ENCODE results near the gene MSI1.
"Not testable (repeated sequence)": the region's sequence is repeated elsewhere in the genome, so short reads cannot be mapped to it uniquely, and the experiment has no call there.

MSI1 gene

DNA sequence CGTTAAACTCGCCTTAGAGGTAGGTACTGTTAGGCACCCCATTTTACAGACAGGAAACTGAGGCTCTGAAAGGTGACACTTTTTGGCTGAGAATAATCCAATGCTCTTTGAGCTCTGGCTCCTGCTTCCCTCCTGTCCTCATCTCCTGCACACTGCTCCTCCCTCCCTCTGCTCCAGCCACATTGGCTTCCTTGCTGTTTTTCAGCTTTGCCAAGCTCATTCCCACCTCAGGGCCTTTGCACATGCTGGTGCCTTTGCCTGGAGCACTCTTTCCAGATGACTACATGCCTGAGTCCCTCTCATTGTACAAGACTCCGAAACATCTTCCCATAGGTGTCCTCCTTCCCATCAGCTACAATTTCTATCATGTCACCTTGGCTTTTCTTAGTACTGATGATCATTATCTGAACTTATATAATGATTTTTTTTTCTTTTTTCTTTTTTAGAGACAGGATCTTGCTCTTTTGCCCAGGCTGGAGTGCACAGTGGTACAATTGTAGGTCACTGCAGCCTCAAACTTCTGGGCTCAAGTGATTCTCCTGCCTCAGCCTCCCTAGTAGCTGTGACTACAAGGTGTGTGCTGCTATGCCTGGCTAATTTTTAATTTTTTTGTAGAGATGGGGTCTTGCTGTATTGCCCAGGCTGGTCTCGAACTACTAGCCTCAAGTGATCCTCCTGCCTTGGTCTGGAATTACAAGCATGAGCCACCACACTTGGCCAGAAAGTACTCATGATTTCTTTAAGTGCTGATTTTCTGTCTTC is 15.2 kb downstream of the MSI1 start:
- DNase-seq: no peak

DNA sequence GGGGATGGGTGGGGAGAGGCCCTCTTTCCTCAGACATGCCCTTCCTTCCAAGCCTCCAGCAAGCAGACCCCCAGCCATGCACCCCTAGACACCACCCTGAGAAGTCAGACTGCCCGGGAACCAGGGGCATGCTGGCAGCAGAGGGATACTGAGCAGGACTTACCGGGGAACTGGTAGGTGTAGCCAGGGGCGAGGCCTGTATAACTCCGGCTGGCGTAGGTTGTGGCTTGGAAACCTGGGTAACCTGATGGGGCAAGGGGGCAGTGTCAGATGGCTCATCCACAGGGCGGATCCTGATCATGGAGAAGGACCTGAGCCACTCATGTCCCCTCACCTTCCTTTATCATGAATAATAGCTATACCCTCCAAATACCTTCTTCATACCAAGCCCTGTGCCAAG is 15.8 kb downstream of the MSI1 start:
- no peak for DNase-seq

DNA sequence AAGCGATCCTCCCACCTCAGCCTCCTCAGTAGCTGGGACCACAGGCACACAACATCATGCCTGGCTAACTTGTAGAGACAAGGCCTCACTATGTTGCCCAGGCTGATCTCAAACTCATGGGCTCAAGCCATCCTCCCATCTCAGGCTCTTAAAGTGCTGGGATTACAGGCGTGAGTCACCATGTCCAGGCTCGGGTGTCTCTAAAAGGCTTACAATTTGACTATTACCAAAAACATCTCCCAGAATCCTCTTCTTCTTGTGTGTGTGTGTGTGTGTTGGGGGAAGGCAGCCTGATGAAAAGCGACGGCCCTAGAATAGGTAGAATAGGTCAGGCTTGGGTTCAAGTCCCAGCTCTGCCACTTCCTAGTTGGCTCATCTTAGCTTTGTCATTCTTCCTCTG is 16.8 kb downstream of the MSI1 start:
- DNase-seq: no peak

DNA sequence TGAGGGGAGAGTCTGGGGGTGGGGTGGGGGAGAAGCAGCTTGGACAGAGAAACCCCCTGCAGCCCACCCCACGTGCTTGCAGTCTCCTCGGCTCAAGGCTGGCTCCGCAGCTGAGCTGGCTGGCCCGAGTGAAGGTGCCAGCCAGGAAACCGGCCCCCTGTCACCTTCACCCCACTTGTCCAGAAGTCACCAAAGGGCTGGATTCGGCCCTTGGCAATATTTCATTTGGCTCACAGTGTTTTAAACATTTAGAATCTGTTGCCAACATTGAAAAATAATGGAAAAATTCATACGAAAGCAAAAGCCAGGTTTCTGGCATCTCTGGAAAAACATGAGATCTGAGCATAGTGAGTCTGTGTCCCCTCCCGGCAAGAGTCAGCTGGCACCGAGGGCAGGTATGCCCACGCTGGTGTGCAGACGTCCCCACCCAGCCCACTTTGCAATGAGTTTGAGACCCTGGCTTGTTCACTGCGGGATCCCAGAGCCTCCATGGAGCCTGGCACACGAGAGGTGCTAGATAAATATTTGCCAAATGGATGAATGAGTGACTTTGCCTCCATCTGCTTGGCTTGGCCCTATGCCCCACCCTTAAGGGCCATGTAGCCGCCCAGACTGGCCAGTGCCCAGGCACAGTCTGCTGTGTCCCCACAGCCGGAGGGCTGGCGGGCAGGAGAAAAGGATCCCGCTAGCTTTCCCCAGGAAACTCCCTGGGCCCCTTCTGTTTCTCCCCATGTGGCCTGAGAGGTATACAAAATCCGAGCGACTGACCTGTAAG is 18.2 kb downstream of the MSI1 start:
- no peak for DNase-seq

DNA sequence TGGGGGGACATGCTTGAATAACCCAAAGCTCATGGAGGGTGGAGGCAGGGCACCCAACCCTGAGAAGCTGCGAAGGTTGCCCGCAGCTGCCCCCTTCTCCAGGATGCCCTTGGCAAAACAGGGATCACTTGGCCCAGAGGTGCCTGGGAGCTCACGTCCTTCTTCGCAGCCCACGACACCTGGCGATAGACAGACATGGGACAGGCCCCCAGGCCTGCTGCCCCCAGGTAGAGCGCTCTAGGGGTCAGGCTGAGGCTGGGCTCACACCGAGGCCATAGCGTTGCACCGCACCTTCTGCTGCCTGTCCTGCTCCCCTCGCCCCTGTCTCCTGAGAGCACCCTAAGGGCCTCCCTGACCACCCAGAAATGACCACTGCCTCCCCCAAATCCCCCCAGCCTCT is 21.2 kb downstream of the MSI1 start:
- no peak for DNase-seq

DNA sequence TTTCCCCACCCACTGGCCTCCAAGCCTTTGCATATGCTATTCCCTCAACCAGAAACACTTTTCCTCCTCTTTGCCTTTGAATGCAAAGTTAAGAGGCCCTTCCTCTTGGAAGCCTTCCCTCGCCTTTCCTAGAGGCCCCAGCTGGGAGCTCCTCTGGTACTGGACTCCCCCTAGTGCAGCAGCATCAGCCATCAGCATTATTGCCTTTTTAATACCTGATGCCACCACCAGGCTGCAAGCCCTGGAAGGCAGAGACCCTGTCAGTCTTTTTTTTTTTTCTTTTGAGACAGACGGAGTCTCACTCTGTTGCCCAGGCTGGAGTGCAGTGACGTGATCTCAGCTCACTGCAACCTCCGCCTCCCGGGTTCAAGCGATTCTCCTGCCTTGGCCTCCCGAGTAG is 22.3 kb downstream of the MSI1 start:
- DNase-seq: no peak

DNA sequence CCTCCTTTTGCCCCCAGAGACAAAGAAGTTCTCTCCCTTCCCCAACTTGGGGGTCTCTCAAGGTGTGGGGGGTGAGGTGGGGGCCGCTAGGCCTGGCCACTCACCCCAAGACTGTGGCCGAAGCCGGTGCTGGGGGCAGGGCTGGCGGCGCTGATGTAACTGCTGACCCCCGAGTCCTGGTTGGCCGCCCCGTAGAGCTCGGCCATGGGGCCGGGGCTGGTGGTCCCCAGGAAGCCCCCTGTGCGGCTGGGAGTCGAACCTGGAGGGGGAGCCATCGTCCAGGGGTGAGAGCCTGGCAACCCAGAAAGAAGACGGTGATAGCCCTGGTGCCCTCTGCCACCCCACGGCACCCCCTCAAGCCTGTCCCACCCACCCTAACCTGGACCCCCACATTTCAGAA is 22.9 kb downstream of the MSI1 start:
- no peak for DNase-seq

DNA sequence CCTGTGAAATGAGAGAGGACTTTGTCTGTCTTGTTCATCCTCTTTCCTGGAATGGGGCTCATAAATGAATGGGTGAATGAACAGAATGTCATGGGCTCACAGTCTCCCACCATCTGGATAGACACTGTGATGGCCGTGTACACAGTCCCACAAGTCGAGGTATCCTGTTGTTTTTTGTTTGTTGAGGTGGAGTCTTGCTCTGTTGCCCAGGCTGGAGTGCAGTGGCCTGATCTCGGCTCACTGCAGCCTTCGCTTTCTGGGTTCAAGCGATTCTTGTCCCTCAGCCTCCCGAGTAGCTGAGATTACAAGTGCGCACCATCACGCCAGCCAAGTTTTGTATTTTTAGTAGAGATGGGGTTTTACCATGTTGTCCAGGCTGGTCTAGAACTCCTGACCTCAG is 25.3 kb downstream of the MSI1 start:
- no peak for DNase-seq

DNA sequence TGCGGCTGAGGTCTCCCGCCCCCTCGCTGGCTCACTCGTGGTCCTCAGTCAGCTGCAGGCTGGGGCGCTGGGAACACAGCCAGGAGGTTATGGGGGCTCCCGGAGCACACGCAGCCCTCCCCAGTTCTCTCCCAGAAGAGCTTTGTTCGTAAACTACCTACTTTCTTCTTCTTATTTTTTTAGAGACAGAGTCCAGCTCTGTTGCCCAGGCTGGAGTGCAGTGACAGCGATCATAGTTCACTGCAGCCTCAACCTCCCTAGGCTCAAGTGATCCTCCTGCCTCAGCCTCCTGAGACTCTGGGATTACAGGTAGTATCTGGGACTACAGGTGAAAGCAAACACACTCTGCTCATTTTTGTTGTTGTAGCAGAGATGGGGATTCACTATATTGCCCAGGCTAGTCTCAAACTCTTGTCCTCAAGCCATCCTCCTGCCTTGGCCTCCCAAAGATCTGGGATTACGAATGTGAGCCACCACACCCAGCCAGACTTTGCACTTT is 25.9 kb downstream of the MSI1 start:
- DNase-seq: no peak

DNA sequence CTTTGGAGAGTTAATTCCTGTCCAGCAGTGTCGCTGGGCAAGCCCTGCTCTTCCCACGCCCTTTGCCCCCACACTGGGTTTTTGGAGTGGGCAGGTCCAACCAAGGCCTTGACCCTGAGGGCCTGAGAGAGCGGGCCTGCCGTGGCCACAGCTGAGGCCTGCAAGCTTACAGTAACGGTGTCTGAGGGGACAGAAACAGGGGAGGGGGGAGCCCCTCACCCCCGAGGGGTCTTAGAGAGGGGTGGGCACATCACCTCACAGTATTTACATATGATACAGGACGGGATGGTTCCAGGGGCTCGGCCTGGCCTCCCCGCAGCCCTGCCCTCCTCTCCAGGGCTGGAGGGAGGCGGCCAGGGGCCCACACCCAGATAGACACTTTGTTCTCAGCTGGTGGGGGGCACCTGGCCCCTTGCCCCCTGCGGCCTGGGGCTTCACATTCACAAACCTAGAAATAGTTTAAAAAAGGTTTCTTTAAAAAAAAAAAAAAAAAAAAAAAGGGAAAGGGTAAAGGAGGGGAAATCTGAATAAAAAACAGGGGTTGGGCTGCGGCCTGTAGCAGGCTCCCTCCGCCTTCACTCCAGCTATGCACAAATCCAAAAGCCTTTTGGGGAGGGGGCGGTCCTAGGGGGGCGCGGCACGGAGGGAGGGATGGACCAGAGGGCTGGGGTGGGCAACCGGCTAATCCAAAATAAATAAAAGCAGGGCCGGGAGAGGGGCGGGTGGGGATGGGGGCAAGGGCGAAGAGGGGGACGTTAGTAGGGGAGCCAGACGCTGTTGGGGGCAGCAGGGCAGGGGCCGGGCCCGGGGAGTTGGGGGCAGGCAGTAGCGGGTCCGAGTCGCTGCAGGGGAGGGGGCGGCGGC is 26.6 kb downstream of the MSI1 start:
- no peak for DNase-seq

DNA sequence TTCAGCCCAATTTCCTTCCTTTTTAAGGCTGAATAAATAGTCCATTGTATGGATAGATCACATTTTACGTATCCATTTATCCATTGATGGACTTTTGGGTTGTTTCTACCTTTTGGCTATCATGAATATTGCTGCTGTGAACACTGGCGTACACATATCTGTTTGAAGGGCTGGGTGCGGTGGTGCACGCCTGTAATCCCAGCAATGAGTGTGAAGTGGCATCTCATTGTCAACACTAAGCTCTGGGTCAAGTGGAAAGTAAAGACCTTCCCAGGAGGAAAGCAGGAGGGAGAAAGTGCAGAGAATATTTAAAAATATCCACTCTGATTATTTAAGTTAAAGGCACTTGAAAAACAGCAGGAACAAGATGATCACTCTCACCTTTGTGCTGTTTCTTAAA is 29.7 kb downstream of the MSI1 start:
- no peak for DNase-seq

DNA sequence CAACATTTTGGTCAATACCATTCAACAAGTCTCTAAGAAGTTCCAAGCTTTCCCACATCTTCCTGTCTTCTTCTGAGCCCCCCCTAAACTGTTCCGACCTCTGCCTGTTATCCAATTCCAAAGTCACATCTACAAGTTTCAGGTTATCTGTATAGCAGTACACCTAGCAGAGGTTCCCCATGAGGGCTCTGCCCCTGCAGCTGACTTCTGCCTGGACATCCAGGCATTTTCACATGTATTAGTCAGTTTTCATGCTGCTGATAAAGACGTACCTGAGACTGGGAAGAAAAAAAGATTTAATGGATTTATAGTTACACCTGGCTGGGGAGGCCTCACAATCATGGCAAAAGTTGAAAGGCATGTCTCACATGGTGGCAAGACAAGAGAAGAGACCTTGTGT is 31.2 kb downstream of the MSI1 start:
- DNase-seq: no peak

DNA sequence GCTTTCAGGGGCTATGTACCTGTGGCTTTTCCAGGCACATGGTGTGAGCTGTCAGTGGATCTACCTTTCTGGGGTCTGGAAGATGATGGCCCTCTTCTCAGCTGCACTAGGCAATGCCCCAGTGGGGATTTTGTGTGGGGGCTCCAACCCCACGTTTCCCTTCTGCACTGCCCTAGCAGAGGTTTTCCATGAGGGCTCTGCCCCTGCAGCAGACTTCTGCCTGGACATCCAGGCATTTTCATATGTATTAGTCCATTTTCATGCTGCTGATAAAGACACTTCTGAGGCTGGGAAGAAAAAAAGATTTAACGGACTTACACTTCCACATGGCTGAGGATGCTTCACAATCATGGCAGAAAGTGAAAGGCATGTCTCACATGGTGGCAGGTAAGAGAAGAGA is 32.6 kb downstream of the MSI1 start:
- DNase-seq: not testable (repeated sequence)

DNA sequence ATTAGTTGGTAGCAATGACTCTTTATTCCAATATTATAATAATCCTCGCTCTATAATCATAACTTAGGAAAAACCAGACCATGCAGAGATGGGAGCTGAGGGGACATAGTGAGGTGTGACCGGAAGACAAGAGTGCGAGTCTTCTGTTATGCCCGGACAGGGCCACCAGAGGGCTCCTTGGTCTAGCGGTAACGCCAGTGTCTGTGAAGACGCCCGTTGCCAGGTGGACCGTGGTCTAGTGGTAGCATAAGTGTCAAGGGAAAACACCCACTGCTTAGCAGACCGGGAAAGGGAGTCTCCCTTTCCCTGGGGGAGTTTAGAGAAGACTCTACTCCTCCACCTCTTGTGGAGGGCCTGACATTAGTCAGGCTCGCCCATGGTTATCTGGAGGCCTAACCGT is 33.5 kb downstream of the MSI1 start:
- DNase-seq: peak; percentile 80

DNA sequence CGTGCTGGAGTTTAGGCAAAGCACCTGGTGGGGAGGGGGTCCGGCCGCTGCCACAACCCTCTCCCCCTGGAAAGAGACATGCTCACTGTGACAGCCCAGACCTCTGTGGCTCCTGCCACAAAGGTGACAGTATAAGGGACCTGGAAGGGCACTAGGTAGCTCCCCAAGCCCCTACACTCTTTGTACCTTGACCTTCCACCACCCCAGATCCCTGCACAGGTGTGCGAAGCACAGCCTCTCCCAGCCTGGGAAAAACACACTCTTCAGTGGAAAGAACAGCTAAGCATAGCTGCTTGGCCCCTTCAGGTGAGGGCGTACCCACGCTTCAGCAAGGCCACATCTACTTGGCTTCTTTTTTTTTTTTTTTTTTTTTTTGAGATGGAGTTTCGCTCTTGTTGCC is 36.4 kb downstream of the MSI1 start:
- no peak for DNase-seq

DNA sequence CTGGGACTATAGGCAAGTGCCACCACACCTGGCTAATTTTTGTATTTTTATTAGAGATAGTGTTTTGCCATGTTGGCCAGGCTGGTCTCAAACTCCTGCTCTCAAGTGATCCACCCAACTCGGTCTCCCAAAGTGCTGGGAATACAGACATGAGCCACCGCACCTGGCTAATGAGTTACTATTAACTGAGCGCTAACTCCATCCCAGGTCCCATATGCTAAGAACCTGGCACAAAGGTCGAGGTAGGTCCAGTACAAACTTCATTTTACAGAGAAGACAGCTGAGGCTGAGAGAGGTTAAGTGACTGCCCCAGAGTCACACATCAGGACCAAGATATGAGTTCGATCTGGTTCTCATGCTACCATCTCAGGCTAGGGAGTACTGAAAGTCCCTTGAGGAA is 36.9 kb downstream of the MSI1 start:
- no peak for DNase-seq

DNA sequence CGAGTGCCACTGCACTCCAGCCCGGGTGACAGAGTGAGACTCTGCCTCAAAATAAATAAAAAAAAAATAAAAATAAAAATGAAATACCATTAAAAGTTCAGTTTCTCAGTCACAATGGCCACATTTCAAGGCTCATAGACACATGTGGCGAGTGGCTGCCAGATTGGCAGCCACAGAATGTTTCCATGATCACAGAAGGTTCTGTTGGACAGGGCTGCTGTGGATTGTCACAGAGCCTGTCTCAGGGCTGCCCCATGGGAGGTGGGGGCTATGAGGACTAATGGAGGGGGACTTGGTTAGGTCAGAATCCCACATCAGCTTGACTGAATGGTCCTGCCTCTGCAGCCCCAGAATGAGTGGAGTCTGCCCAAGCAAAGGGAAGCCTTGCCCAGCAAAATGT is 37.6 kb downstream of the MSI1 start:
- no peak for DNase-seq

DNA sequence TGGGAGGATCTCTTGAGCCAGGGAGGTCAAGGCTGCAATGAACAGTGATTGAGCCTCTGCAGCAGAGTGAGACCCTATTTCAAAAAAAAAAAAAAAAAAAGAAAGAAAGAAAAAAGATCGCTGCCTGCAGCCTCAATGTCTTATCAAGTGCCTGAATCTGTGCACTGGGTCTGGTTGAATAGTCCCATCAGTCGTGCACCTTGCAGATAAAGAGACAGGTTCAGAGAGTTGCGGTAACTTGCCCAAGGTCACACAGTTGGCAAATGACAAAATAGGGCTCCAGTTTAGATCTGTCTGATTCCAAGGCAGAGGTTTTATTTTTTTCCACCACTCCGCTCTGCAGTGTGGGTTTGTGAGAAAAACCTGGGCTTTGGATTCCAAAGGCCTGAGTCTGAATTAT is 40.7 kb downstream of the MSI1 start:
- DNase-seq: no peak

DNA sequence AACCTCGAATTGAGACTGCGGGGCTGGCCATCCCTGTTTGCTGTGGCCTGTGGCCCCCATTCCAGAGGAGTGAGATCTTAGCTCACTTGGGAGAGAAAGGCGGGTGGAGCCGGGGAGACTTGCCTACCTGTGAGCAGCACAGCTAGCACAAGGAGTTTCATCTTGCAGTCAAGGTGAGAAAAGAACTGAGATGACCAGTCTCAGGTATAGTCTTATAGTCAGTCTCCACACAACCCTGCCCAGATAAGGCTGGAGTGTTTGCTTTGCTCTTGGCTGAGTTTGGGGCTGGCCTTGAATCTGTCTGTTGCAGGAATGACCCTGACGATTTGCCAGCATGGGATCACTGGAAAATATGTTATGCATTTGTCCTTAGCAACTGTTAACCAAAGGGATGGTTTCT is 41.4 kb downstream of the MSI1 start, which contains the start of gene PLA2G1B:
PLA2G1B (minus strand) TSS at position 187 of the 400 bp plus-strand sequence; CDS start at position 161, 26 bp downstream.
- DNase-seq: no peak

DNA sequence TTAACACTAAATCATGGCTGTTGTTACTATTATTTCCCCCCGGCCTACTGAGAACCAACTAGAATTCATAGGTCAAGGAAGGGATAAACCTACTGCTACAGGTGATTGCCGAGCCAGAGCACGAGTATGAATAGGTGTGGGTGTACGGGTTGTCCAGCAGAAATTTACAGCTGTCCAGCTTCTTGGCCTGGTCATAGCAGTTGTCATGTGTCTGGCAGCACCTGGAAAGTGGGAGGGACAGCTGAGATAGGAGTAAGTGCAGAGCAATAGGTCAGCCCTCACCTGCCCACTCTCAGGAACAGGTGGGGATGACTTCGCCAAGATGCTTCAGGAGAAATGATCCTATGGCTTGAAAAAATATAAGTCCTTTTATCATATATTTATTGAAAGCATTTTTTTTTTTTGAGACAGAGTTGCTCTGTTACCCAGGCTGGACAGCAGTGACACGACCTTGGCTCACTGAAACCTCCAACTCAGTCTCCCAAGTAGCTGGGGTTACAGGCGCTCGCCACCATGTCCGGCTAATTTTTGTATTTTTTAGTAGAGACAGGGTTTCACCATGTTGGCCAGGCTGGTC is 44.0 kb downstream of the MSI1 start:
- DNase-seq: no peak

DNA sequence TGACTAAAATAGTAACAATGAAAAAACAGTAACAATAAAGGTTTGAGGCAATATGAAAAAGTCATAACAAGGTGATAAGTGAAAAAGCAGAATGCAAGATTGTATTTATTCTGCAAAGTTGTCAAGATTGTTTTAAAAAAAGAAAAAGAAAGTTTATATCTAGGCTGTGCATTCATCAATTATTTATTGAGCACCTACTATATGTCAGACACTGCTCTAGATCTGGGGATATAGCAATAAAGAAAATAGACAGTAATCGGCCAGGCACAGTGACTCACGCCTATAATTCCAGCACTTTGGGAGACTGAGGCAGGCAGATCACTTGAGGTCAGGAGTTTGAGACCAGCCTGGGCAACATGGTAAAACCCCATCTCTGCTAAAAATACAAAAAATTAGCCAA is 45.2 kb downstream of the MSI1 start:
- no peak for DNase-seq

DNA sequence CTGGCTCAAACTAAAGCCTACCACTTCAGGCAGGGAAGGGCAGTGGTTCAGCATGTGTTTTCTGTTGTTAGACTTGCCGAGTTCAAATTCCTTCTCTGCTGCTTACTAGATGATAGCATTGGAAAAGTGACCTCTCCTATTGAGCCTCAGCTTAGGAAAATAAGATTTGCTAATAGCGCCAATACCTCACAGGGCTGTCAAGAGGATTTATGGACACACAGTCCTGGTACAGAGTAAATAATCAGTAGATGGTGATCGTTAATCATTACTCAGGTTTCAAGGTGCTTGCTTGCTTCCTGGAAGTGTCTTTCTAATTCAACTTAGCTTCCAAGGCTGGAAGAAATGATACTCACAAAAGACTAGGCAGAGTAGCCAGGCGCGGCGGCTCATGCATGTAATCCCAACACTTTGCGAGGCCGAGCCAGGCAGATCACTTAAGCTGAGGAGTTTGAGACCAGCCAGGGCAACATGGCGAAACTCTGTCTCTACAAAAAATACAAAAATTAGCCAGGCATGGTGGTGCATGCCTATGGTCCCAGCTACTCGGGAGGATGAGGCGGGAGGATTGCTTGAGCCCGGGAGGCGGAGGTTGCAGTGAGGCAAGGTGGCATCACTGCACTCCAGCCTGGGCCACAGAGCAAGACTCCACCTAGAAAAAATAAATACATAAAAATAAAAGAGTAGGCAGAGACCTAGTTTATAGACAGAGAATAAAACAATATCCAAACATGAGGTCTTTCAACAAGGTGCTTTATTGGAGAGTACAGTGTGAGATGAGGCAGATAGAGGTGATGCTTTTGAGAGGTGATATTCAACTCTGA is 47.4 kb downstream of the MSI1 start:
- peak; percentile 57 for DNase-seq

All from kidney glomerular epithelial cell (primary cell).